ENCODE data around the gene NOL12. TPM values are rescaled to one million over a fixed set of nuclear protein-coding genes. Genes with fewer than 3 reads are reported as not detected.
"Not testable (repeated sequence)": the region's sequence is repeated elsewhere in the genome, so short reads cannot be mapped to it uniquely, and the experiment has no call there.

The NOL12 gene
- total and polyA plus RNA-seq, 3 experiments from 2014 or later = 38.3 to 57.2 (median 53.6) TPM

GRCh38 chr22:37717235-37717634 lies 31.1 kb downstream of the NOL12 start:
- H3K27ac Mint-ChIP-seq = peak overlapping the region in 1 of 8 donors; percentile 63

GRCh38 chr22:37717746-37718305 lies 31.7 kb downstream of the NOL12 start:
- CTCF ChIA-PET; H3K4me1 Mint-ChIP-seq; H3K27ac ChIP-seq (ENCODE audit: low read depth, low read length); H3K4me3 ChIP-seq (ENCODE audit: low read length); H3K36me3 ChIP-seq (ENCODE audit: insufficient read depth, low read length); H3K9me3 ChIP-seq (ENCODE audit: low read length); H3K27me3 Mint-ChIP-seq; DNase-seq; POLR2A ChIA-PET; H3K4me1 ChIP-seq (ENCODE audit: insufficient read depth, low read length); H3K9me3 Mint-ChIP-seq; H3K4me3 Mint-ChIP-seq; H3K27me3 ChIP-seq (ENCODE audit: insufficient read depth, low read length, poor library complexity, severe bottlenecking): not testable (repeated sequence)
- Mint-ChIP-seq H3K27ac (peak overlapping the region in 1 of 8 donors; percentile 38), H3K36me3 (peaks cover 0 to 11% (median 9%) of the 10 kb centered on the region in 3 donors)

More at GRCh38 chr22:37717235-37717634, 31.1 kb downstream of the NOL12 start:
- H3K27me3 Mint-ChIP-seq; H3K36me3 ChIP-seq (ENCODE audit: insufficient read depth, low read length); H3K27me3 ChIP-seq (ENCODE audit: insufficient read depth, low read length, poor library complexity, severe bottlenecking); H3K27ac ChIP-seq (ENCODE audit: low read depth, low read length); DNase-seq; H3K4me3 ChIP-seq (ENCODE audit: low read length); H3K9me3 Mint-ChIP-seq; H3K9me3 ChIP-seq (ENCODE audit: low read length); H3K4me1 Mint-ChIP-seq; H3K4me1 ChIP-seq (ENCODE audit: insufficient read depth, low read length); CTCF ChIA-PET; H3K4me3 Mint-ChIP-seq; POLR2A ChIA-PET: not testable (repeated sequence)
- peaks cover 0 to 11% (median 9%) of the 10 kb centered on the region in 3 donors for H3K36me3 Mint-ChIP-seq

- no peaks in the 10 kb centered on the region for H3K9me3 ChIP-seq (ENCODE audit: low read length)
- no peaks in the 10 kb centered on the region for H3K36me3 ChIP-seq (ENCODE audit: insufficient read depth, low read length)
- H3K9me3 Mint-ChIP-seq = no peaks in the 10 kb centered on the region
- DNase-seq = peak in 1 of 5 donors; percentile 26
- H3K36me3 Mint-ChIP-seq = peaks cover 0 to 11% (median 7%) of the 10 kb centered on the region in 3 donors
- H3K27ac ChIP-seq (ENCODE audit: low read depth, low read length) = no peak overlapping the region
- no peaks in the 10 kb centered on the region for H3K4me1 Mint-ChIP-seq
- ChIA-PET CTCF (no interaction called here), POLR2A (interaction anchor here (0.6 kb wide), 1 partner anchor 1675 kb away, joined by 4 read pairs; no protein-coding TSS in a partner anchor)
- H3K4me1 ChIP-seq (ENCODE audit: insufficient read depth, low read length) = no peaks in the 10 kb centered on the region
- H3K27me3 ChIP-seq (ENCODE audit: insufficient read depth, low read length, poor library complexity, severe bottlenecking) = no peaks in the 10 kb centered on the region
- H3K27ac Mint-ChIP-seq = peak overlapping the region in 1 of 8 donors; percentile 94
- H3K4me3 Mint-ChIP-seq = no peak overlapping the region
- no peak overlapping the region for H3K4me3 ChIP-seq (ENCODE audit: low read length)
- H3K27me3 Mint-ChIP-seq = no peaks in the 10 kb centered on the region
These were observed 39.6 kb downstream of the NOL12 start for GRCh38 chr22:37725551-37726240.

- POLR2A ChIA-PET = interaction anchor here (0.6 kb wide), 1 partner anchor 1674 kb away, joined by 4 read pairs; no protein-coding TSS in a partner anchor
- H3K4me1 ChIP-seq (ENCODE audit: insufficient read depth, low read length) = no peaks in the 10 kb centered on the region
- Mint-ChIP-seq H3K9me3 (no peaks in the 10 kb centered on the region), H3K4me3 (no peak overlapping the region), H3K27ac (peak overlapping the region in 1 of 8 donors; percentile 10), H3K36me3 (peaks cover 0 to 12% (median 7%) of the 10 kb centered on the region in 3 donors), H3K4me1 (no peaks in the 10 kb centered on the region), H3K27me3 (no peaks in the 10 kb centered on the region)
- CTCF ChIA-PET = no interaction called here
- H3K27ac ChIP-seq (ENCODE audit: low read depth, low read length) = no peak overlapping the region
- no peaks in the 10 kb centered on the region for H3K9me3 ChIP-seq (ENCODE audit: low read length)
- no peaks in the 10 kb centered on the region for H3K36me3 ChIP-seq (ENCODE audit: insufficient read depth, low read length)
- H3K4me3 ChIP-seq (ENCODE audit: low read length) = no peak overlapping the region
- peak in 1 of 5 donors; percentile 42 for DNase-seq
- no peaks in the 10 kb centered on the region for H3K27me3 ChIP-seq (ENCODE audit: insufficient read depth, low read length, poor library complexity, severe bottlenecking)
These were observed 40.2 kb downstream of the NOL12 start for GRCh38 chr22:37726241-37726887.

- Mint-ChIP-seq H3K27me3 (no peaks in the 10 kb centered on the region), H3K36me3 (peaks cover 0 to 11% (median 7%) of the 10 kb centered on the region in 3 donors), H3K4me3 (no peak overlapping the region), H3K9me3 (no peaks in the 10 kb centered on the region), H3K27ac (no peak overlapping the region), H3K4me1 (no peaks in the 10 kb centered on the region)
- Histone ChIP-seq H3K9me3 (ENCODE audit: low read length) (no peaks in the 10 kb centered on the region), H3K27ac (ENCODE audit: low read depth, low read length) (no peak overlapping the region), H3K4me1 (ENCODE audit: insufficient read depth, low read length) (no peaks in the 10 kb centered on the region), H3K36me3 (ENCODE audit: insufficient read depth, low read length) (no peaks in the 10 kb centered on the region), H3K4me3 (ENCODE audit: low read length) (no peak overlapping the region), H3K27me3 (ENCODE audit: insufficient read depth, low read length, poor library complexity, severe bottlenecking) (no peaks in the 10 kb centered on the region)
- CTCF ChIA-PET = no interaction called here
- POLR2A ChIA-PET = interaction anchor here (0.5 kb wide), 1 partner anchor 164 kb away, joined by 3 read pairs; no protein-coding TSS in a partner anchor
- no peak for DNase-seq
These were observed 42.5 kb downstream of the NOL12 start for GRCh38 chr22:37728620-37729019.

GRCh38 chr22:37731804-37732471 lies 45.8 kb downstream of the NOL12 start:
- Histone ChIP-seq H3K27me3 (ENCODE audit: insufficient read depth, low read length, poor library complexity, severe bottlenecking) (no peaks in the 10 kb centered on the region), H3K36me3 (ENCODE audit: insufficient read depth, low read length) (no peaks in the 10 kb centered on the region), H3K4me1 (ENCODE audit: insufficient read depth, low read length) (no peaks in the 10 kb centered on the region), H3K27ac (ENCODE audit: low read depth, low read length) (no peak overlapping the region), H3K9me3 (ENCODE audit: low read length) (no peaks in the 10 kb centered on the region), H3K4me3 (ENCODE audit: low read length) (no peak overlapping the region)
- CTCF ChIA-PET = no interaction called here
- H3K4me3 Mint-ChIP-seq = no peak overlapping the region
- H3K9me3 Mint-ChIP-seq = no peaks in the 10 kb centered on the region
- no peaks in the 10 kb centered on the region for H3K27me3 Mint-ChIP-seq
- no peak overlapping the region for H3K27ac Mint-ChIP-seq
- peaks cover 0 to 1% (median 0%) of the 10 kb centered on the region in 3 donors for H3K36me3 Mint-ChIP-seq
- POLR2A ChIA-PET = no interaction called here
- no peak for DNase-seq
- H3K4me1 Mint-ChIP-seq = no peaks in the 10 kb centered on the region

- Histone ChIP-seq H3K27me3 (ENCODE audit: insufficient read depth, low read length, poor library complexity, severe bottlenecking) (no peaks in the 10 kb centered on the region), H3K4me3 (ENCODE audit: low read length) (no peak overlapping the region), H3K9me3 (ENCODE audit: low read length) (no peaks in the 10 kb centered on the region), H3K4me1 (ENCODE audit: insufficient read depth, low read length) (no peaks in the 10 kb centered on the region), H3K36me3 (ENCODE audit: insufficient read depth, low read length) (no peaks in the 10 kb centered on the region), H3K27ac (ENCODE audit: low read depth, low read length) (no peak overlapping the region)
- Mint-ChIP-seq H3K36me3 (peaks cover 0 to 1% (median under 1%) of the 10 kb centered on the region in 3 donors), H3K4me1 (no peaks in the 10 kb centered on the region), H3K27ac (no peak overlapping the region), H3K4me3 (no peak overlapping the region), H3K9me3 (no peaks in the 10 kb centered on the region), H3K27me3 (peaks cover under 1 to 4% of the 10 kb centered on the region in 2 donors)
- POLR2A ChIA-PET = no interaction called here
- CTCF ChIA-PET = no interaction called here
- no peak for DNase-seq
These were observed 46.8 kb downstream of the NOL12 start for GRCh38 chr22:37732699-37733607.
